K562 (cell line): ENCODE results near the gene TNFAIP3. TPM values are rescaled to one million over a fixed set of nuclear protein-coding genes. Genes with fewer than 3 reads are reported as not detected.
A peak's percentile ranks its signal among the peaks of the same experiment; 100 is the strongest.

Experiments
- ADNP ChIP-seq: fragments of 200-800 bp; sonication (Bioruptor generic); IDR thresholded peaks from 2 replicates; pipeline ENCODE4 v1.6.1; 2016; ENCODE audit warnings: missing genetic modification characterization, missing compliant biosample characterization
- AFF4 ChIP-seq: sonication (generic); formaldehyde crosslinking; IDR thresholded peaks from 2 replicates; pipeline ENCODE4 v1.8.0; 2023; ENCODE audit warnings: mild to moderate bottlenecking, missing genetic modification reagents
- CEBPB ChIP-seq: fragments of 450-650 bp; IDR thresholded peaks from 2 replicates; pipeline ENCODE4 v1.6.1; 2016; ENCODE audit warnings: missing genetic modification characterization, missing compliant biosample characterization
- E2F5 ChIP-seq: sonication (generic); formaldehyde crosslinking; IDR thresholded peaks from 2 replicates; pipeline ENCODE4 v1.8.0; 2022; ENCODE audit warnings: mild to moderate bottlenecking, missing genetic modification reagents
- ESRRB ChIP-seq: fragments of 250-450 bp; sonication (Bioruptor Pico); IDR thresholded peaks from 2 replicates; pipeline ENCODE4 v1.5.0; 2020; ENCODE audit warnings: mild to moderate bottlenecking, moderate library complexity, borderline replicate concordance
- HDAC2 ChIP-seq: fragments of 450-650 bp; IDR thresholded peaks from 2 replicates; pipeline ENCODE4 v1.6.1; 2016; ENCODE audit warnings: mild to moderate bottlenecking
- KAT2B ChIP-seq: IDR thresholded peaks from one replicate; pipeline ENCODE4 v1.6.1; 2012; ENCODE audit warnings: low read depth, mild to moderate bottlenecking, control low read depth, inconsistent platforms, low read length, moderate library complexity
- LARP7 ChIP-seq: fragments of 450-650 bp; IDR thresholded peaks from 2 replicates; pipeline ENCODE4 v1.6.1; 2016
- MEIS2 ChIP-seq: fragments of 450-650 bp; IDR thresholded peaks from 2 replicates; pipeline ENCODE4 v1.6.1; 2014; ENCODE audit warnings: mild to moderate bottlenecking; ENCODE audit not compliant: partially characterized antibody
- MTF1 ChIP-seq: fragments of 250-450 bp; sonication (Bioruptor Pico); IDR thresholded peaks from 2 replicates; pipeline ENCODE4 v1.9.0; 2021; ENCODE audit warnings: moderate library complexity, mild to moderate bottlenecking, inconsistent platforms, borderline replicate concordance
- PYGO2 ChIP-seq: fragments of 450-650 bp; IDR thresholded peaks from 2 replicates; pipeline ENCODE4 v1.6.1; 2016; ENCODE audit warnings: mild to moderate bottlenecking, missing genetic modification characterization, moderate library complexity, missing compliant biosample characterization
- RAD21 ChIP-seq, 2 experiments: fragments of 250-450 bp in 1 of 2; fragments of 450-650 bp in 1 of 2; sonication (Bioruptor Pico) in 1 of 2; formaldehyde crosslinking in 1 of 2; IDR thresholded peaks in 1 of 2; conservative IDR thresholded peaks in 1 of 2; 2 replicates each; pipeline versions ENCODE4 v1.4.0 to v1.8.0; 2020 to 2022; ENCODE audit warnings: mild to moderate bottlenecking in 2 of 2, moderate library complexity in 1 of 2
- ZBTB26 ChIP-seq: fragments of 450-650 bp; formaldehyde crosslinking; IDR thresholded peaks from 2 replicates; pipeline ENCODE4 v1.4.0; 2022; ENCODE audit warnings: missing genetic modification characterization
- ZNF134 ChIP-seq: fragments of 250-450 bp; sonication (Bioruptor Pico); conservative IDR thresholded peaks from 2 replicates; pipeline ENCODE4 v1.4.0; 2020
- ZNF431 ChIP-seq: sonication (generic); formaldehyde crosslinking; IDR thresholded peaks from 2 replicates; pipeline ENCODE4 v1.8.0; 2022; ENCODE audit warnings: mild to moderate bottlenecking, missing genetic modification reagents
- ZNF717 ChIP-seq: fragments of 250-450 bp; sonication (Bioruptor Pico); IDR thresholded peaks from 2 replicates; pipeline ENCODE4 v1.5.0; 2021
- polyA plus RNA-seq, 8 experiments: library from polyadenylated mRNA; depleted of rRNA in 4 of 8; stranded (reverse) in 5 of 8; unstranded in 3 of 8; fragments of >200 nt; fragmentation: Nextera tagmentation in 2 of 8; fragmentation: Illumina TruSeq in 1 of 8; extraction: Ambion mirVana in 2 of 8; extraction: Trizol in 1 of 8; gene quantifications; 2 replicates each; pipeline versions ENCODE4 v1.2.1 to v1.2.3, GENCODE V29; 2011 to 2014; ENCODE audit warnings: inconsistent platforms in 1 of 8, missing spikeins in 1 of 8
- total RNA-seq, 7 experiments: library from RNA; depleted of rRNA in 6 of 7; stranded (reverse); fragments of >200 nt in 6 of 7; fragmentation: Illumina TruSeq in 2 of 7; extraction: Trizol in 2 of 7; gene quantifications; 2 replicates each; pipeline versions ENCODE4 v1.2.1 to v1.2.3, GENCODE V29; 2011 to 2021; ENCODE audit warnings: low replicate concordance in 1 of 7
- TF ChIP-seq, protein P1 (sequence below): sonication (generic); formaldehyde crosslinking; IDR thresholded peaks from 2 replicates; pipeline ENCODE4 v1.8.0; 2022; ENCODE audit warnings: missing genetic modification reagents, mild to moderate bottlenecking, moderate library complexity, borderline replicate concordance
- TF ChIP-seq, protein P2 (sequence below): sonication (generic); formaldehyde crosslinking; IDR thresholded peaks from 2 replicates; pipeline ENCODE4 v1.9.0; 2022; ENCODE audit warnings: mild to moderate bottlenecking, missing genetic modification reagents
- TF ChIP-seq, protein P3 (sequence below): fragments of 450-650 bp; conservative IDR thresholded peaks from 2 replicates; pipeline ENCODE4 v1.6.1; 2016; ENCODE audit warnings: missing genetic modification characterization, low read depth, mild to moderate bottlenecking, missing compliant biosample characterization, moderate library complexity

Gene TNFAIP3
- total and polyA plus RNA-seq, 9 of the 15 experiments (the other 6 are each of a cell fraction or from before 2014, with no cell fraction given), result 0.79 to 17.0 (median 6.4) TPM

DNA sequence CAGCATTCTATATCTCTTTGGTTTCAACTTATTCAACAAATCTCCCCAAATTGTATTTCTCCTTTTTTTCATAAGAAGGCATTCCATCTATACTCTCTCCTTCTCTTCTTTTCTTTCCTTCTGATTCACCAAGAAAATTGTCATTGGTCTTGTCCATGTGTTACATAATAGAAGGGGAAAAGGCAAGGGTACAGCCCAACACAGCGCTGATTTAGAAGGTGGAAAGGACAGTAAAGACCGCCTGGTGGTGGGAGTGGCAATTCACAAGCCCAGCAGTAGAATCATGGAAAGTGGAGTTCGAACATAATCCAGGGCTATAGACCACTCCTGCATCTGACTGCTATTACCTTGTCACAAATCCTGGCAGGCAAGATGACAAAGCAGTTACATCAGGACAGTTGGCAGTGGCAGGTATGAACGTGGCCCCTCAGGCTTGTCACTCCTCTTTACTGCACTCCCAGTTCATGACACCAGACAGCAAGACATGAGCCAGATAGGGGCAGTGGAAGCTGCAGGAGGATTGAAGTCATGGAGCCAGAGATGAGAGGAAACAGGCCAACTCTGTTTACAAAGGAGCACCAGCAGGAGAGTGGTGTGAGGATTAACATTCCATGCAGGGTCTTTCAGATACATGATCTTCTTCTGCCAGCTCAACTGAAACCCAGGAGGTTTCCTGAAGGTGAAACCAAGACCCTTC, 2.1 kb upstream of the TNFAIP3 start (continued):
- no peak for TF ChIP-seq E2F5
- TF ChIP-seq, protein P1, sequence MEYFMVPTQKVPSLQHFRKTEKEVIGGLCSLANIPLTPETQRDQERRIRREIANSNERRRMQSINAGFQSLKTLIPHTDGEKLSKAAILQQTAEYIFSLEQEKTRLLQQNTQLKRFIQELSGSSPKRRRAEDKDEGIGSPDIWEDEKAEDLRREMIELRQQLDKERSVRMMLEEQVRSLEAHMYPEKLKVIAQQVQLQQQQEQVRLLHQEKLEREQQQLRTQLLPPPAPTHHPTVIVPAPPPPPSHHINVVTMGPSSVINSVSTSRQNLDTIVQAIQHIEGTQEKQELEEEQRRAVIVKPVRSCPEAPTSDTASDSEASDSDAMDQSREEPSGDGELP (CRISPR knock-in tag), result no peak
- no peak; the same call in 1 of the 2 replicates for TF ChIP-seq ZBTB26 (CRISPR knock-in tag)
- TF ChIP-seq ZNF717 (CRISPR knock-in tag), result no peak
- TF ChIP-seq AFF4, result peak; percentile 33; the same call in 1 of the 2 replicates
- TF ChIP-seq PYGO2 (tag), result no peak
- TF ChIP-seq ZNF134 (CRISPR knock-in tag), result no peak
- no peak for TF ChIP-seq ESRRB (CRISPR knock-in tag)
- TF ChIP-seq, protein P2, sequence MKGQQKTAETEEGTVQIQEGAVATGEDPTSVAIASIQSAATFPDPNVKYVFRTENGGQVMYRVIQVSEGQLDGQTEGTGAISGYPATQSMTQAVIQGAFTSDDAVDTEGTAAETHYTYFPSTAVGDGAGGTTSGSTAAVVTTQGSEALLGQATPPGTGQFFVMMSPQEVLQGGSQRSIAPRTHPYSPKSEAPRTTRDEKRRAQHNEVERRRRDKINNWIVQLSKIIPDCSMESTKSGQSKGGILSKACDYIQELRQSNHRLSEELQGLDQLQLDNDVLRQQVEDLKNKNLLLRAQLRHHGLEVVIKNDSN (CRISPR knock-in tag), result no peak
- peak; percentile 40 for TF ChIP-seq MEIS2
- no peak for TF ChIP-seq KAT2B
- TF ChIP-seq LARP7, result no peak
- no peak for TF ChIP-seq MTF1 (CRISPR knock-in tag)
- peak; percentile 58 for TF ChIP-seq CEBPB (tag)
- TF ChIP-seq ADNP (tag), result no peak
- TF ChIP-seq HDAC2, result peak; percentile 73; the same call in 1 of the 2 replicates
- TF ChIP-seq, protein P3, sequence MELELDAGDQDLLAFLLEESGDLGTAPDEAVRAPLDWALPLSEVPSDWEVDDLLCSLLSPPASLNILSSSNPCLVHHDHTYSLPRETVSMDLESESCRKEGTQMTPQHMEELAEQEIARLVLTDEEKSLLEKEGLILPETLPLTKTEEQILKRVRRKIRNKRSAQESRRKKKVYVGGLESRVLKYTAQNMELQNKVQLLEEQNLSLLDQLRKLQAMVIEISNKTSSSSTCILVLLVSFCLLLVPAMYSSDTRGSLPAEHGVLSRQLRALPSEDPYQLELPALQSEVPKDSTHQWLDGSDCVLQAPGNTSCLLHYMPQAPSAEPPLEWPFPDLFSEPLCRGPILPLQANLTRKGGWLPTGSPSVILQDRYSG, result no peak
- TF ChIP-seq RAD21 (CRISPR knock-in tag; conservative IDR thresholded peaks at IDR 0.05 in 1 of 2, IDR thresholded peaks at IDR 0.05 in 1 of 2), result peak; percentile 58 to 67
- TF ChIP-seq ZNF431 (CRISPR knock-in tag), result no peak
